Stimulated activated effector memory CD8-positive, alpha-beta T cell treated with anti-CD3 and anti-CD28 coated beads, Interleukin-12 subunit alpha, Interleukin-12 subunit beta, amount 100 ng/mL, for 72 hours (primary cell): ENCODE measurements around the gene PAX9.
A peak's percentile ranks its signal among the peaks of the same experiment; 100 is the strongest.

ENCODE experiments used
- ATAC-seq: fragments of 150-1000 bp; cut with Tn5 transposase; 2 replicates; pipeline ENCODE4 v1.10.0; 2021
- DNase-seq, 2 donors: peaks; one replicate each; pipeline ENCODE4 v3.0.0; 2021 to 2022; ENCODE audit warnings: low spot score in 2 of 2
- H3K27ac Mint-ChIP-seq: one replicate; pipeline ENCODE4 v1.8.0; 2022; ENCODE audit warnings: mild to moderate bottlenecking, mixed read lengths
- H3K36me3 Mint-ChIP-seq: one replicate; pipeline ENCODE4 v1.8.0; 2022; ENCODE audit warnings: mild to moderate bottlenecking, mixed read lengths
- H3K4me1 Mint-ChIP-seq: one replicate; pipeline ENCODE4 v1.8.0; 2022; ENCODE audit warnings: mixed read lengths
- H3K4me3 Mint-ChIP-seq: one replicate; pipeline ENCODE4 v1.8.0; 2022; ENCODE audit warnings: mild to moderate bottlenecking, mixed read lengths
- H3K9me3 Mint-ChIP-seq: one replicate; pipeline ENCODE4 v1.8.0; 2022; ENCODE audit warnings: mixed read lengths

The PAX9 gene

DNA sequence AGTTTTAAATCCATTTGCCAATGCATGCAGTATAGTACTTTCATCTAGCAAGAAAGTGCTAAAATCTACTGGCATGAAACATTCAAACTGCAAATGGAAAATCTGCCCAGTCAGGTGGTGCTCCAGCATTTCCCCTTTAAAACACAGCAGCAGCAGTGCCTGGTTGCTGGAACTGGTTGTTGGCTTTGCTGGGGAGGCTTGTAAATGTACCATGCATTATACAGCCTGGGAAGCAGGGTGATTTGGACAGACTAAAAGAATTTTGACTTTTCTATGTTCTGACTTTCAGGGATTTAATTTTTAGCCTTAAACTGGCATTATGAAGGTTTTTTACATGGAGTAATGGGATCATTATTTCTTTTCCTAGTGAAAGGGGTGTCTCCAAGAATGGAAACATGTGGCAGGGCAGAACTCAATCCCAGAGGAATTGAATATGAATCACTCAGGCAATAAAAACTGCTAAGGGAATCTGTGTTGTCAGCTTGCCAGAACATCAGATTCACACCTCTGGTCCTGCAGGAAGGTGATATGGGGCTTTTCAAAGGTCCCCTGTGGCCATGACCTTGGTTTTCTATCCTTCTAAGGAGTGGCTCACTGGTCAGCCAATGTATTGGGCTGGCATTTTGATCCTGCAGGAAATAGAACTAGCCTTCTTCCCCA is 9.0 kb upstream of the PAX9 start:
- Mint-ChIP-seq H3K4me1 (peaks cover 20% of the 10 kb centered on the region), H3K27ac (no peak overlapping the region), H3K4me3 (no peak overlapping the region), H3K9me3 (no peaks in the 10 kb centered on the region), H3K36me3 (peaks cover 14% of the 10 kb centered on the region)
- ATAC-seq (no peak), DNase-seq (no peak)

DNA sequence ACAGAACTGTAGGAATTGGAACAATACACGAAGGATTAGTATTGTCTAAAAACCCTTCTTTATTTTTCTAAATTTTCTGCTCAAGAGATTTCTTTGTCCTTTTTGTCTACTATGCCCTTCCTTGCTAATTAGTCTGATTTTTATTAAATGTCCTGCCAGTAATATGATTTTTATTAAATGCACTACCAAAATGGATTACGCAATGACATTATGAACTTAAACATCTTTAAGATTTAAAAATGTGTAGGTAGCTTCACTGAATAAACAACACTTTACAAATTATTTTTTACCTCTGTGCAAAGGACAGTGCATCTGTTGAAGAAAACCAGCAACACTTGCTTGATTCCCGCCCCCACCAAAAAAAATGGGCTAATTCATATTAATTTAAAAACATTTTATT is 8.2 kb upstream of the PAX9 start:
- Mint-ChIP-seq H3K4me3 (no peak overlapping the region), H3K36me3 (peaks cover 14% of the 10 kb centered on the region), H3K27ac (no peak overlapping the region), H3K9me3 (no peaks in the 10 kb centered on the region), H3K4me1 (peaks cover 17% of the 10 kb centered on the region)
- no peak for ATAC-seq
- DNase-seq: no peak

DNA sequence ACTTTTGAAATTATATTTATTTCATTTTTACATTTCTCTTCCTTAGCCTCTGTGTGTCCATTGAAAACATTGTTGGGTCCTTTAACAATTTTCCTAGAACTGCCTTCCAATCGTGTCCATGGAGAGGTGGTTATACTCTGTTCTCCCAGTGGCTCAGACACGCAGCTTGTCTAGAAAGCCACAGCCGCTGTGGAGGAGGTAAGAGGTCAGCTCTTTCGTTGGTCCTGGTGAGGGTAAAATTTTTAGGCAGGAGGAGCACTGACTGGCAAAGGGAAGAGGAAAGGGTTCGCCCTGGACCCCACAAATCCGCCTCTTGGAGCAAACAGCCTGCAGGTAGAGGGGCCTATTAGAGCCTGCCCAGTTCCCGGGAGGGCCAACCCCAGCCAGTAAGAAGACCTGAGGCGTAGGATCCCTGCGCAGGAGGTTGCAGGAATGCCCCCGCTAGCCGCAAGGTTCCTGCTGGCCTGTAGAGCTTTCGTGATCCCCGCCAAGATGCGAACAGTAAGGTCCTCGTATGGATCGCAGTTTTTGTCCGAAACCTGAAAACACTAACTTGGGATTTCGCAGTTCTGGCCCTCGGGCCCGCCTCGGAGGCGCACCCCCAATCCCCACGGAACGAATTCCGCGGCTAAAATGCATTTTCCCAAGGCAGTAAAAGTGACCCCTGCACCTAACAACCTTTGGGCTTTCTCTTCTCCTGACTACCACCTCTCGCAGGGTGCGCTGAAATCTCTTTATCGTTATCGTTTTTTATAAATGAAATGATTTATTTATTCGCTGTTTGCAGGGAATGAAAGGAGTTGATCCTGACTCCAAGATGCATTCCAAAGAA is 7.5 kb upstream of the PAX9 start:
- Mint-ChIP-seq H3K27ac (no peak overlapping the region), H3K36me3 (peaks cover 17% of the 10 kb centered on the region), H3K9me3 (no peaks in the 10 kb centered on the region), H3K4me1 (peaks cover 16% of the 10 kb centered on the region), H3K4me3 (no peak overlapping the region)
- DNase-seq: no peak
- no peak for ATAC-seq

DNA sequence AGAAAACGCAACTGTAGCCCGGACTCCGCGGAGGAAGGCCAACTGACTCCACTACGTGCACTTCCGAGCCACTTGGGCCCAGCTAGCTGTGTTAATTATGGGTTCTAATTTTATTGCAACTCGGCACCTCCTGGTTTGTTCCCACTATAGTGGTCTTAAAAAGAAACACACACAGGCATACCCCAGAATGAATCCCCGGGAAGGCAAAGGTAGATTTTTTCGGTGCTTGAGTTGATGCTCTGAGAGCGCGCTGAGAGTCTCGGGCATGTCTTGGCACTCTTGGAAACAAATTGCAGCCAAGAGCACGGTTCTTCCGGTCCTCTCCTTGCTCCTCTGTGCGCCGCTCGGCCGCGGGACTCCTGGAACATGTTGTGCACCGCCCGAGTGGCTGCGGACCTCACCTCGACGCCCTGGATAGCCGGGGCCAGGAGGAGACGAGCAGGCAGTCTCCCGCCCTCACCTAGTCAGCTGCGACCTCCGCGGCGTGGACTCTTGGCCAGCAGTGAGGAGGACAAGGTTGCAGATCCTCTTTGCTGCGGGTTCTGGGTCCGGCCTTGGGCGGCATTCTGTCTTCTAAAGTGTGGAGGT is 6.8 kb upstream of the PAX9 start:
- H3K27ac Mint-ChIP-seq: no peak overlapping the region
- ATAC-seq (no peak), DNase-seq (no peak)
- no peak overlapping the region for H3K4me3 Mint-ChIP-seq
- H3K4me1 Mint-ChIP-seq: peaks cover 16% of the 10 kb centered on the region
- peaks cover 20% of the 10 kb centered on the region for H3K36me3 Mint-ChIP-seq
- H3K9me3 Mint-ChIP-seq: no peaks in the 10 kb centered on the region

DNA sequence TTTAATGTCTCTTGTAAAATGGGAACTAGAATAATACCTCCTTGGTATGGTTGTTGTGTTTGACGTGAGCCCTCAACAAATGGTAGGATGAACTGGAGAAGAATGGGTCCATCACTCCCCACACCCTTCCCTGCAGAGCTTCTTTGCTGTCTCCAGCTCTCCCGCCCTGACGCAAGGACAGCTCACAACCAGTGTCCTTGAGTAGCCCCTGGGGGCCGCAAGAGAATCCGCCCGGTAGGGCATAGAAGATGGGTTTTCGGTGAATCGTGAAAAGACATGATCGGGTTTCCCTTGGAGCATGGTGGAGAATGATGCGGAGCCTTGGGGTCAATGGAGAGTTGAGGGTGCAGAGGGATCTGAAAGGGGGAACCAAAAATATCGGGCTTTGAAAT is 6.1 kb upstream of the PAX9 start:
- H3K27ac Mint-ChIP-seq: no peak overlapping the region
- no peak for ATAC-seq
- H3K36me3 Mint-ChIP-seq: peaks cover 20% of the 10 kb centered on the region
- H3K4me3 Mint-ChIP-seq: no peak overlapping the region
- peaks cover 16% of the 10 kb centered on the region for H3K4me1 Mint-ChIP-seq
- DNase-seq: no peak
- no peaks in the 10 kb centered on the region for H3K9me3 Mint-ChIP-seq

DNA sequence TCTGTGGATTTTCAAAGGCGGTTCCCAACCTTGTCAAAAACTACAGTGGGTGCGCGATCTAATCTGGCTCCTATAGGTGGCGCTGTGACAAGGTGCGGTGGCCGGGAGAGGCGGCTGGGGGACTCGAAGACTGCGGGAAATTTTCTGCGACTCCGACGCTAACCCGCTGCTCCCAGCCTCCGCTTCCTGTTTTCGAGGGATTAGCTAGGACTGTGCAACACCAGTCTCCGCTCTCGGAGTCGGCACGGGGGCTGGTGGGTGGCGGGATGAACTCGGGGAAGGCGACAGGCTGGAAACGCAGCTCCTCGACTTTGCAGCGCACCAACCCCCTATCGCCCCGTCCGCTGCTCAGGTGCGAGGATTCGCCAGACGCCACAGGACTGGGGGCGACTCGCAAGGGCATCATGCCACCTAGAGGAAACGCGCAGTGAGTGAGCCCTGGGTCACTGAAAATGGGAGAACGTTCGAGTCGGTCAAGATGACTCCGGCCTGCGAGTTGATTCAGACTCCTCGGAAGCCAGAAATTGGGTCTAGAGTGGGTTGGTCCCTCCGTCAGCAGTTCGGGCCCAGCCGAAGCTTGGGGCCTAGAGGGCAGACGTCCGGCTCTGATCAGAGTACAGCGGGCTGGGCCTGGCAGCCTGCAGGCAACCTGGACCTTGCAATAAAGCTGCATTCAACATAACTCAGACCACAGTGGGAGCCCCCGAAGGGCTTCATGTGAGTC is 5.5 kb upstream of the PAX9 start:
- ATAC-seq (peak; percentile 25), DNase-seq (peak in 1 of 2 donors; percentile 48)
- Mint-ChIP-seq H3K36me3 (peaks cover 20% of the 10 kb centered on the region), H3K9me3 (no peaks in the 10 kb centered on the region), H3K27ac (no peak overlapping the region), H3K4me1 (peaks cover 16% of the 10 kb centered on the region), H3K4me3 (no peak overlapping the region)

DNA sequence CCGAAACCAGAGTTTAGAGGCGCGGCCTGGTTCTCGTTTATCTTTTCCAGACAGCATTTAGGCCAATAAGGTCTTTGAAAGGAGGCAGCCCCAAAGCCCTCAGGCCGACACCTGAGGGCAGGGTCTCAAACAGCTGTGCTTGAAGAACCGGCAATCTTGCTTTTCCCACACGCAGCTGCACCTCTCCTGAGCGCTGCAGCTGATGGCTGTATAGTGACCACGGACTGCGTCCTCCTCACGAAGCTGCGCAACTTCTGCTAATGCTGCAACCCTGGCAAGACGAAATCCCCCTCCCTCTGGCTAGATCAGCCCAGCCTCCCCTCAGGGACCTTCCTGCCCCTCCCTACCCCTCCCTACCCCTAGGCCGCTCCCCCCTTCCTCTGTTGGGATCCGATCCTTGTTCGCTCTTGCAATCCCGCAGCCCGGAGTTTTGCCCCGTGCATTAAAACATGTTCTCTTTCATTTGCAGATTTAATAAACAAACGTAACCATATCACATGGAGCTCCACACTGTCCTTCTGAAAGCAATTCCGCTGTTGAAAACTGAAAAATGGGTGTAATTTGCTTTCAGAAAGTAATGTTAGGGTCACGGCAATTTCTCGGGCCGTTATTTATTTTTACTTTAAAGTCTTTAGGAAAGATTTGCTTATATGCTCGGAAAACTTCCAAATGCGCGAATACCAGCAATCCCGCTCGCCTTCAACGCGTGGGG is 4.8 kb upstream of the PAX9 start:
- peaks cover 20% of the 10 kb centered on the region for H3K36me3 Mint-ChIP-seq
- H3K4me3 Mint-ChIP-seq: no peak overlapping the region
- no peak overlapping the region for H3K27ac Mint-ChIP-seq
- peaks cover 21% of the 10 kb centered on the region for H3K4me1 Mint-ChIP-seq
- no peaks in the 10 kb centered on the region for H3K9me3 Mint-ChIP-seq
- ATAC-seq (no peak), DNase-seq (no peak)

DNA sequence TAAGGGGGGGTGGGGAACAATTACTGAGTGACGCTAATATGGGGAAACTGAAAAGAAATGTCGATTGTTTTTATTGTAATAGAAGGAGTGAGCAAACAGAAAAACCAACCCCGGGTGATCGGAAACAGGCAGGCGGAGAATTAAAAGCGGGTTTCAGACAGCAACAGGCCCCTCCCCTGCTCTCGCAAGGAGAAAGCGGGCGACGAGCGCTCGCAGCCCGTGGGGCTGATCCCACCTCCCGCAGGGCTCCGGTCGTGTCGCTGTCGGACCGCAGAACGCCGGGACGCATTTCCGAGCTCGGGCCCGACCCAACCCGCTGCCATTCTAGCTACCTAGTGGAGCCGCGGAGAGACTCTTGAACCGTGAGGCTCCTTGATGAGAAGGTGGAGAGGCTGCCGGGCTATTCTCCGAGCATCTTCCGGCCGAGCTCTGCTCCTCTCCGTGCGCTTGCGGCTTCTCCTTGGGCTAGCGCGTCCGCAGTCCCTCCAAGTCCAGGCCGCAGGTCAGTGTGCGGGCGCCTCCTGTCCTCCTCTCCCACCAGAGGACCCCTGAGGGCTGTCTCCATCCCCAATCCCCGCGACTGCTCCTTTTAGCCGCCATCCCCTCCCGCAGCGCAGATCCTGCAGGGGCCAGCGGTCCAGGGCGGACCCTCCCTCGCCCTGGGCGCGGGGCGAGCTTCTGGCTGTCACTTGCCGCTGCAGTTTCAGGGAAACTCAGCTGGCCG is 4.1 kb upstream of the PAX9 start:
- Mint-ChIP-seq H3K9me3 (no peaks in the 10 kb centered on the region), H3K4me1 (peaks cover 28% of the 10 kb centered on the region), H3K36me3 (peaks cover 20% of the 10 kb centered on the region), H3K27ac (no peak overlapping the region), H3K4me3 (no peak overlapping the region)
- DNase-seq (no peak), ATAC-seq (no peak)

DNA sequence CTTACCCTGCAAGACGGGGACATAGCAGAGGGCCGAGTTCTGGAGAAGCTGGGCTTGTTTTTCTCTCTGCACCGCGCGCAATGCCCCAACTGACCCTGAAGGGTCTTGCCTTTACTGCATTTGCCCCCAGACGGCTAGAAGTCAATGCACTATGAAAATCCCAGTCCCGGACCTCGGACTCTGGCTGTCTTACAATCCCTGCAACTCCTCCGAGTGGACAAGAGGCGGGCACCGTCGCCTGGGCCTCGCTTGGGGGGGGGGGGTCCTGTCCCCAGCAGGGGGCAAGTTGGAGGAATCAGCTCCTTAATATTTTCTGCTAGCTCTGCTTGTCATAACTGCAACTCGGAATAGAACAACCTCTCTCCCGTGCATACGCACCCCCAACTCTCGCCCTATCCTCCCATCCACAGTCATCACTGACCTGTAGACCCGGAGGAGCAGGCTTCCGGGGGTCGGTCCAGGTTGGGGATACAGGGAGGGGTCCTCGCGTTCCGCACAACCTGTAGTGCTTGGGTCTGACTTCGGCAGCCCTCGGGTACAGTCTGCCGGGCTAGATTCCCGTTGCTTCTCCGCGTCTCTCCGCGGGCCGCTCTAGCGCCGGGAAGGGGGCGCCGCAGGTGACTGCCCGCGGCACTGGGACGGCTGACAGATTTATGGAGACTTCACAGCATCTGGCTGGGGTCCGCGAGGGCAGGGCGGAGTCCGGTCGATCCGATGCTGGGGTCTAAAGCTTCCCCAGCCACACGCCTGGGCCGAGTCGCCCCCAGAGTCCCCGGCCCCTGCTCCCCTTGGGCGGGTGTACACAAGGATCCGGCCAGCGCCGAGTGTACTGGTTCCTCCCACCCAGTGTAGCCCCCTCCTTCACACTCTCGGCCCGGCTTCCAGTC is 3.3 kb upstream of the PAX9 start:
- no peak overlapping the region for H3K27ac Mint-ChIP-seq
- peaks cover 34% of the 10 kb centered on the region for H3K4me1 Mint-ChIP-seq
- DNase-seq: no peak
- H3K9me3 Mint-ChIP-seq: no peaks in the 10 kb centered on the region
- H3K36me3 Mint-ChIP-seq: peaks cover 23% of the 10 kb centered on the region
- ATAC-seq: no peak
- no peak overlapping the region for H3K4me3 Mint-ChIP-seq

DNA sequence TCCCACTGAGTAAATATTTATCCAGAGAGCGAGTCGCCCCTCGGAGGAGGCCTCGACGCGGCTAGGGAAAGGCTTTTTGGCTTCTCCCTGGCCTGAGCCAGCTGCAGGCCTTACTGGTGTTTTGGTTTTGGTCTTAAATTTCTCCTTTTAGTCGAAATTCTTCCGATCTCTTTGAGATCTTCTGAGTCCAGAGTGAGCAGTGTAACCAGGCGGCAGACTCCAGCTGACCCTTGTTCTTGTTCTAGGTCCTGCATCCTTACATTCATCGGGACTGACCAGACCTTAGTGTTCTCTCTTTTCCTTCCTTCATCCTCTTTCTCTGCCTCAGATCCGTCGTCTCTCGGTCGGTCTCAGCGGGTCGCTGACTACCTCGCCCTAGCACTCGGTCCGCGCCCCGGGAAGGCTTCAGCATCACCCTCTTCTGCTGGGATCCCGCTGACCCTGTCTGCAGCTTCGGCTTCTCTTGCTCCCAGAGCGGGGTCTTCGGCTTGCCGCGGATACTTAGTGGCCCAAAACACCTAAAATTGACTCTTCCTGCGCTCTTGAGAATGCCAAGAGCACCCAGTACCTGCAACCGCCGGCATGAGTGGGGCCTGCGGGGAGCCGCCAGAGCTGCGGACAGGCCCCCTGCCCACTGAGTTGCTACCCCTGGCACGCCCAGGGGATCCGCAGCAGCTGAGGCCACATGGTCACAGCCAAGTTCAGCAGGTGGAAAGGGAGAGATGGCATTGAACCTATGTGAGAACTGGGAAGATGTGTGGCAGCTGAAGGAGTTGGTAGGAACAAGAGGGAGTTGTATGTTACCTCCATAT is 2.4 kb upstream of the PAX9 start:
- no peak for ATAC-seq
- Mint-ChIP-seq H3K9me3 (no peaks in the 10 kb centered on the region), H3K27ac (no peak overlapping the region), H3K36me3 (peaks cover 27% of the 10 kb centered on the region), H3K4me1 (peaks cover 43% of the 10 kb centered on the region), H3K4me3 (no peak overlapping the region)
- no peak for DNase-seq

DNA sequence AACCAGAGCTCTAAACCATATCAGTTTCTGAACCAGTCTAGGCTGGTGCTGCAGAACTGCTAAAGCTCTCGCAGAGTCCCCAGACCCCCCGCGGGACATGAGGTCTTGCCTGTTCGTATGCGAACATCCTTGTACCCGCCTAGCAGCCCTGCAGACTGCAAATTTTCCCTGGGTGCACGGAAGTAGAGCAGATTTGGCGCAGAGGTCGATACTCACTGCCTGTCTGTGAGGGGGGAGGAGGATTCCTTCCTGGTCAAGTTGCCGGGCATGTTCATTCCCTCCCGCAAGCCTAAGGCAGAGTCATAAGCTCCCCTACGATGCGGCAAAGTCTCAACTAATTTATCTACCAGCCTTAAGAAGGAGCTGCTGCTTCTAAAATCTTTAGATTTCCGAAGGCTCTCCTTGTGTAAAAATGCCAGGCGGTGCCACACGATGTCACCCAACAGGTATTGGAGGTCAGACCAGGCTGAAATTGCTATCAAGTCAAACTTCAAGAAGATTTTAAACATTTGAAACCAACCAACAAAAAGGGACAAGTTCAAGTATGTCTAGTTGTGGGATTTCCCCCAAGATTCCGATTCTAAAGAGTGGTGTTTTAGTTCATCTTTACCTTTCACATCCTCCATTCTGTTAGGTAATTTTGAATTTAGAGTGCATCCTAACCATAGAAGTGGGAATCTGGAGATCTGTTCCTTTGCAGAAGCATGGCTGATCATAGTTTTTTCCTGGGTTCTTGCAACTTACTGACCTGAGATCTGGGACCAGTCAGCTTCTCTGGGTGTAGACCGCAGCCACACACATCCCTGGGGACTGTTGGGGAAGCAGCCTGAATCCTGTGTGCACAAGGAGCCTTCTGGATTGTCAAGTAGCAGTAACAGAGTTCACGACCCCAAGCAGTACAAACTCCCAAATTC is 1.6 kb upstream of the PAX9 start:
- Mint-ChIP-seq H3K9me3 (no peaks in the 10 kb centered on the region), H3K4me1 (peaks cover 44% of the 10 kb centered on the region), H3K4me3 (no peak overlapping the region)

DNA sequence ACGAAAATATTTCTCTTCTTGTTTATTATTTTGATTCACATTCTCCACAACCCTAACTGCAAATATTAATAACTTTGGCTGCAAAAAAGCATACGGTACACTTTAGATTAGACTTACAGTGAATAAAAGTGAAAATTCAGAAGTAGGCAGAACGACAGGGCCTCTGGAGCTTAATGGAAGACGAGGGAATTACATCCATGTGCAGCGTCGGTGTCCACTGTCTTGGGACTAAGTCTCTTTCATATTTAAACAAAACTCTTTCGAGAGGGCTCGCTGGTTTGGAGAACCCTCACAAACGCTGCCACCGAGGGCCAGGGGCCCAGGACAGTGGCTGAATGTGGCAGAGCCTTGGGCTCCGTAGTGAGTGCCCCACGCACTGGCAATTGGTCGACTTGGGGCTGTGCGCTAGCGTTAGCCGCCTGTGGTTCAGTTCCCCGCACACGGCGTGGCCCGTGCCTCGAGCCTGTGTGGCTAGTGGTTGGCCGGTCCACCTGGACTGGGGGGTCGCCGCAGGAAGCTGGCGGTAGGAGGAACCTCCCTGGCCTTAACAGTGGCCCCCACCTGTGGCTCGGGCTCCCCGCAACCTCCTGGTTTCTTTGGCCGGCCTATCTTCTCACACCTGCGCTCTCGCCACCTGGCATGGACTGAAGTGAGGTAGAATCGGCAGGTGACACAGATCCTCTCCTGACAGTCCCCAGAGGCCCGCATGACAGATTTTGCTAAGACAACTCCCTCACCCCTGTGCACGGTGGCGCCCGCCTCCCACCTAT is 739 bp upstream of the PAX9 start:
- H3K4me1 Mint-ChIP-seq: peaks cover 36% of the 10 kb centered on the region
- DNase-seq (no peak), ATAC-seq (no peak)
- H3K9me3 Mint-ChIP-seq: no peaks in the 10 kb centered on the region
- peak overlapping the region; percentile 45 for H3K4me3 Mint-ChIP-seq
- H3K36me3 Mint-ChIP-seq: peaks cover 21% of the 10 kb centered on the region
- no peak overlapping the region for H3K27ac Mint-ChIP-seq

More for the DNA sequence above, 1.6 kb upstream of the PAX9 start:
- no peak overlapping the region for H3K27ac Mint-ChIP-seq
- DNase-seq: no peak
- peaks cover 27% of the 10 kb centered on the region for H3K36me3 Mint-ChIP-seq
- ATAC-seq: no peak
